HG02840 (cell line): ENCODE results near the gene THSD8.
"Not testable (repeated sequence)": the region's sequence is repeated elsewhere in the genome, so short reads cannot be mapped to it uniquely, and the experiment has no call there.

Experiments used
- ATAC-seq: cut with Tn5 transposase; IDR thresholded peaks from one replicate; pipeline ENCODE4 v1.9.1; 2021; ENCODE audit warnings: mild to moderate bottlenecking, moderate library complexity, moderate number of reproducible peaks; ENCODE audit not compliant: unreplicated experiment, low FRiP score

Gene THSD8

GRCh38 chr19:12846613-12847012 lies 44.7 kb downstream of the THSD8 start:
- not testable (repeated sequence) for ATAC-seq

DNA sequence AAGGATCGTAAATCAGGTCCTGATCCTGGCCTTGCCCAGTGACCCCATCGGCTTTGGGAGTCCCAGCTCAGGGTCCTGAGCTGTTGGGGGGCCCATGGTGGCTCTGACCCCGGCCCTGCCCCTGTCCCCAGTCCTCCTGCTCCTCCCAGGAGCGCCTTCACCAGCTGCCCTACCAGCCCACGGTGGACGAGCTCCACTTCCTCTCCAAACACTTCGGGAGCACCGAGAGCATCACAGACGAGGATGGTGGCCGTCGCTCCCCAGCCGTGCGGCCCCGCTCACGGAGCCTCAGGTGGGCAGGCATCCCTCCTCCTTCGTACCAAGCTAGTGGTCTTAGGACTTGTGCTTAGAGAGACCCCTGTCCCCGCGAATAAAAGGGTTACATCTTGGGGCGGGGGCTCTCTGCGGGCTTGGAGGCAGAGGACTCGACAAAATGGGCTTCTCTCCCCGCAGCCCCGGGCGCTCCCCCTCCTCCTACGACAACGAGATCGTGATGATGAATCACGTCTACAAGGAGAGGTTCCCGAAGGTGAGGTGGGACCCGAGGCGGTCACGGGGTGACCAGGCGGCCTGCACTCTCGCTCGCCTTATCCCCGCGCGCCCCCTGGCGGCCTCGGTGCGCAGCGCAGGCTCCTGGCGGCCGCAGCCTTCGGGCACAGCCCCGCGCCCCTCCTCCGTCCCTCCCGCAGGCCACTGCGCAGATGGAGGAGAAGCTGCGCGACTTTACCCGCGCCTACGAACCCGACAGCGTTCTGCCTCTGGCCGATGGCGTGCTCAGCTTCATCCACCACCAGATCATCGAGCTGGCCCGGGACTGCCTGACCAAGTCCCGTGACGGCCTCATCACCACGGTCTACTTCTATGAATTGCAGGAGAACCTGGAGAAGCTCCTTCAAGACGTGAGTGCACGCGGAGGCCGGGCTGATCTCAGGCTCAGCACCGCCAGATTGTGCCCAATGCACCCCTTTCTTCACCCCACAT lies 45.6 kb downstream of the THSD8 start:
- ATAC-seq, result no peak
